ENCODE data around the gene NPS. TPM values are rescaled to one million over a fixed set of nuclear protein-coding genes. Genes with fewer than 3 reads are reported as not detected.

NPS gene
- polyA plus RNA-seq, 3 donors: not detected

DNA sequence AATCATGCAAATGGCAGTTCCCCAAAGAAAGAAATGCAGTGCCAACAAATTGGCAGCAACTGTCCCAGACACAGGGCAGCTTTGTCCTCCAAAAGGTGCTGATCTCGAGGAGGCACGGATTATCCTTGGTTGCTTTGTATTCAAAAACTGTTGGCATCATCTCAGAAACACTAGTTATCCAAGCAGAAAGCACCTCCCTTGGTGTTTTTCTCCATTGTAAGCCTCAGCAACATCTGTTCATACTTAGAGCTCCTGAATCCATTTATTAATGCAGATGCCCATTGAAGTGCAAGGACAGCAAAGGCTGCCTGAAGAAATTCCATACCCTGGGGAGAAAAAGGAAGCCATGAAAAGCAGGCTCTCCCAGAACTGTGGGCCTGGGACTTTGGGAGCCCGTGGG is 1.1 kb upstream of the NPS start:
- Histone ChIP-seq H3K27ac (ENCODE audit: low read depth in 1 of 2, low read length in 2 of 2) (no peak overlapping the region), H3K36me3 (replicated peaks in 1 of 2; ENCODE audit: control insufficient read depth in 1 of 2, insufficient read depth in 2 of 2, low read length in 2 of 2) (no peaks in the 10 kb centered on the region), H3K9ac (ENCODE audit: insufficient read depth, low read length, poor library complexity, severe bottlenecking) (no peak overlapping the region), H3K27me3 (ENCODE audit: control insufficient read depth in 2 of 2, insufficient read depth in 2 of 2, low read length in 2 of 2) (no peaks in the 10 kb centered on the region), H2AFZ (ENCODE audit: insufficient read depth, low read depth, low read length, poor library complexity, severe bottlenecking) (no peak overlapping the region), H3K4me1 (ENCODE audit: control insufficient read depth in 1 of 2, insufficient read depth in 2 of 2, low read length in 2 of 2) (no peaks in the 10 kb centered on the region), H3K79me2 (ENCODE audit: insufficient read depth, low read length) (no peaks in the 10 kb centered on the region), H3K4me3 (replicated peaks in 1 of 3; ENCODE audit: low read depth in 2 of 3, low read length in 3 of 3) (no peak overlapping the region), H4K20me1 (ENCODE audit: insufficient read depth, low read length) (no peaks in the 10 kb centered on the region), H3K9me3 (replicated peaks in 1 of 2; ENCODE audit: control insufficient read depth in 1 of 2, insufficient read depth in 1 of 2, low read length in 2 of 2) (peaks cover 0 to 3% of the 10 kb centered on the region in 2 donors), H3K4me2 (replicated peaks; ENCODE audit: extremely low read depth, low read length, poor library complexity, severe bottlenecking) (no peak overlapping the region)
- H3K27ac Mint-ChIP-seq: no peak overlapping the region
- peaks cover 5 to 20% (median 13%) of the 10 kb centered on the region in 7 donors for H3K9me3 Mint-ChIP-seq
- no peaks in the 10 kb centered on the region for H3K4me1 Mint-ChIP-seq
- TF ChIP-seq, protein P1, sequence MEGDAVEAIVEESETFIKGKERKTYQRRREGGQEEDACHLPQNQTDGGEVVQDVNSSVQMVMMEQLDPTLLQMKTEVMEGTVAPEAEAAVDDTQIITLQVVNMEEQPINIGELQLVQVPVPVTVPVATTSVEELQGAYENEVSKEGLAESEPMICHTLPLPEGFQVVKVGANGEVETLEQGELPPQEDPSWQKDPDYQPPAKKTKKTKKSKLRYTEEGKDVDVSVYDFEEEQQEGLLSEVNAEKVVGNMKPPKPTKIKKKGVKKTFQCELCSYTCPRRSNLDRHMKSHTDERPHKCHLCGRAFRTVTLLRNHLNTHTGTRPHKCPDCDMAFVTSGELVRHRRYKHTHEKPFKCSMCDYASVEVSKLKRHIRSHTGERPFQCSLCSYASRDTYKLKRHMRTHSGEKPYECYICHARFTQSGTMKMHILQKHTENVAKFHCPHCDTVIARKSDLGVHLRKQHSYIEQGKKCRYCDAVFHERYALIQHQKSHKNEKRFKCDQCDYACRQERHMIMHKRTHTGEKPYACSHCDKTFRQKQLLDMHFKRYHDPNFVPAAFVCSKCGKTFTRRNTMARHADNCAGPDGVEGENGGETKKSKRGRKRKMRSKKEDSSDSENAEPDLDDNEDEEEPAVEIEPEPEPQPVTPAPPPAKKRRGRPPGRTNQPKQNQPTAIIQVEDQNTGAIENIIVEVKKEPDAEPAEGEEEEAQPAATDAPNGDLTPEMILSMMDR (IDR thresholded peaks at IDR 0.05): no peak
- 100% methylated on average over 3 of the region's 3 CpGs for WGBS (ENCODE audit: insufficient coverage)
- intact Hi-C loops (cut with micrococcal nuclease): no loop called here
- peaks cover 2 to 8% (median 5%) of the 10 kb centered on the region in 3 donors for H3K27me3 Mint-ChIP-seq (ENCODE audit: low read depth in 3 of 3)
- no peaks in the 10 kb centered on the region for H3K36me3 Mint-ChIP-seq
- DNase-seq: no peak
- H3K4me3 Mint-ChIP-seq: no peak overlapping the region

DNA sequence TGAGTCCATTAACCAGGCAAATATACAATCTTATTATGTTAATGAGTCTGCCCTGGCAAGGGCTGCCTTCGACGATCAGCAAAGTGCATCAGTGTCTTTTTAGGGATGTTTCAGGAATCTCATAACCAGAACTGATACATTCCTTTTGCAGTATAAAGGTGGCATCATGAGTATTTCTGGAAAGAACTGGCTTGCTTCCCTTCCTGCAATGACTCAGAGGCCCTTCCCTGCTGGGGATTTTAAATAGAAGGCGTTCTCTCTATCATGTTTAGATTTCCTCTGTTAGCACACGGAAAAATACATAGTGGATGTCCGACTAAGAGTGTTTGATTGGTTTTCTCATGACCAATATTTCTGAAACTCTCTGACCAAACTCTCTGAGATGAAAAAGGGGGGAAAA is 1.8 kb downstream of the NPS start:
- Histone ChIP-seq H3K27ac (ENCODE audit: low read depth in 1 of 2, low read length in 2 of 2) (no peak overlapping the region), H4K20me1 (ENCODE audit: insufficient read depth, low read length) (no peaks in the 10 kb centered on the region), H3K4me2 (replicated peaks; ENCODE audit: extremely low read depth, low read length, poor library complexity, severe bottlenecking) (no peak overlapping the region), H3K9ac (ENCODE audit: insufficient read depth, low read length, poor library complexity, severe bottlenecking) (no peak overlapping the region), H3K9me3 (replicated peaks in 1 of 2; ENCODE audit: control insufficient read depth in 1 of 2, insufficient read depth in 1 of 2, low read length in 2 of 2) (no peaks in the 10 kb centered on the region), H3K36me3 (replicated peaks in 1 of 2; ENCODE audit: control insufficient read depth in 1 of 2, insufficient read depth in 2 of 2, low read length in 2 of 2) (no peaks in the 10 kb centered on the region), H3K4me1 (ENCODE audit: control insufficient read depth in 1 of 2, insufficient read depth in 2 of 2, low read length in 2 of 2) (no peaks in the 10 kb centered on the region), H3K27me3 (ENCODE audit: control insufficient read depth in 2 of 2, insufficient read depth in 2 of 2, low read length in 2 of 2) (no peaks in the 10 kb centered on the region), H3K4me3 (replicated peaks in 1 of 3; ENCODE audit: low read depth in 2 of 3, low read length in 3 of 3) (no peak overlapping the region), H2AFZ (ENCODE audit: insufficient read depth, low read depth, low read length, poor library complexity, severe bottlenecking) (no peak overlapping the region), H3K79me2 (ENCODE audit: insufficient read depth, low read length) (no peaks in the 10 kb centered on the region)
- H3K27me3 Mint-ChIP-seq (ENCODE audit: low read depth in 3 of 3): peaks cover 4 to 6% (median 5%) of the 10 kb centered on the region in 3 donors
- TF ChIP-seq, protein P1 (IDR thresholded peaks at IDR 0.05): no peak
- H3K4me1 Mint-ChIP-seq: no peaks in the 10 kb centered on the region
- DNase-seq: no peak
- no peaks in the 10 kb centered on the region for H3K36me3 Mint-ChIP-seq
- no CpG with 5 or more reads among the region's 5 CpGs for whole genome bisulfite sequencing (ENCODE audit: insufficient coverage)
- peaks cover 2 to 11% (median 5%) of the 10 kb centered on the region in 7 donors for H3K9me3 Mint-ChIP-seq
- no peak overlapping the region for H3K4me3 Mint-ChIP-seq
- no peak overlapping the region for H3K27ac Mint-ChIP-seq
- intact Hi-C loops (cut with micrococcal nuclease): no loop called here

All from CD14-positive monocyte (primary cell).